Measurements from ENCODE around the gene DTNBP1.

Gene DTNBP1

GRCh38 chr6:15506066-15506465, 156.8 kb downstream of the DTNBP1 start:
- no peak for DNase-seq (ENCODE audit: low read depth)
- no peak overlapping the region for H3K4me3 ChIP-seq (replicated peaks; ENCODE audit: low read depth, low read length)
- no peak for TF ChIP-seq CTCF (IDR thresholded peaks at IDR 0.05; ENCODE audit: low read length, missing control alignments)

GRCh38 chr6:15505463-15505918, 157.3 kb downstream of the DTNBP1 start:
- no peak for DNase-seq (ENCODE audit: low read depth)
- no peak for TF ChIP-seq CTCF (IDR thresholded peaks at IDR 0.05; ENCODE audit: low read length, missing control alignments)
- peak overlapping the region; percentile 38 for H3K4me3 ChIP-seq (replicated peaks; ENCODE audit: low read depth, low read length)

- DNase-seq (ENCODE audit: low read depth): peak; percentile 99
- peak overlapping the region; percentile 38 for H3K4me3 ChIP-seq (replicated peaks; ENCODE audit: low read depth, low read length)
- peak; percentile 9 for TF ChIP-seq CTCF (IDR thresholded peaks at IDR 0.05; ENCODE audit: low read length, missing control alignments)
Measured at GRCh38 chr6:15504581-15505350, 158.1 kb downstream of the DTNBP1 start.

DNA sequence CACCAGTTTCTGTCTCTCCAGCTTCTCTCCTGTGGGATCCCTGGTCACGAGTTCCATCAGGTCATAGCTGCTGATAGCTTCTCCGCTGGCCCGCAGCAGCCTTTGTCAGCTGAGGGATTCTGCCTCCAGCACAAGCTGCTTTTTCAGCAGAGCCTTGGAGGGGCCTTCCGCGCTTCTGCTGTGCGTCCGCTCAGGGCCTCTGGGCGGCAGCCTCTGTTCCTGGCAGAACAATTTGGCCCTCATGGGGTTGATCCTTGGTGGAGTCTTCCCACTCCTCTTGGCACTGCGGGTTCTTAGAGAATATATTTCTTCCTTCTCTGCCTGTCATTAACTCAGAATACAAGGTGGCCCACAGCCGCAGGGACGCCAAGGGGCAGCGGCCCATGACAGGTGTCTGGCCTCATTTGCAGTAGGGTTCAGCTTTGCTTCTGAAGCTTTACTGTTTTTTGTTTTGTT, 158.8 kb downstream of the DTNBP1 start:
- H3K4me3 ChIP-seq (replicated peaks; ENCODE audit: low read depth, low read length): no peak overlapping the region
- TF ChIP-seq CTCF (IDR thresholded peaks at IDR 0.05; ENCODE audit: low read length, missing control alignments): no peak
- DNase-seq (ENCODE audit: low read depth): peak; percentile 29

- no peak for DNase-seq (ENCODE audit: low read depth)
- H3K4me3 ChIP-seq (replicated peaks; ENCODE audit: low read depth, low read length): no peak overlapping the region
- no peak for TF ChIP-seq CTCF (IDR thresholded peaks at IDR 0.05; ENCODE audit: low read length, missing control alignments)
Measured at GRCh38 chr6:15503346-15503680, 159.5 kb downstream of the DTNBP1 start.

- H3K4me3 ChIP-seq (replicated peaks; ENCODE audit: low read depth, low read length): no peak overlapping the region
- peak; percentile 18 for DNase-seq (ENCODE audit: low read depth)
- no peak for TF ChIP-seq CTCF (IDR thresholded peaks at IDR 0.05; ENCODE audit: low read length, missing control alignments)
Measured at GRCh38 chr6:15502446-15503345, 160.1 kb downstream of the DTNBP1 start.

All from fibroblast of pulmonary artery (primary cell).